Endodermal cell (in vitro differentiated cells): ENCODE data around the gene HAPSTR1. TPM values are rescaled to one million over a fixed set of nuclear protein-coding genes. Genes with fewer than 3 reads are reported as not detected.
A peak's percentile ranks its signal among the peaks of the same experiment; 100 is the strongest.

Source experiments
- DNase-seq: peaks from one replicate; pipeline ENCODE4 v3.0.0-alpha.2; 2017
- H3K27ac ChIP-seq: 2 replicates; pipeline ENCODE4 v1.5.1; 2013; ENCODE audit warnings: mild to moderate bottlenecking, low read depth, low read length, moderate library complexity
- H3K27me3 ChIP-seq: 2 replicates; pipeline ENCODE4 v1.6.1; 2013; ENCODE audit warnings: mild to moderate bottlenecking, low read length, moderate library complexity; ENCODE audit not compliant: insufficient read depth, control insufficient read depth, poor library complexity, severe bottlenecking
- H3K36me3 ChIP-seq: 2 replicates; pipeline ENCODE4 v1.7.0; 2013; ENCODE audit warnings: mild to moderate bottlenecking, low read length, moderate library complexity; ENCODE audit not compliant: control insufficient read depth, insufficient read depth
- H3K4me1 ChIP-seq: one replicate; pipeline ENCODE4 v1.7.0; 2013; ENCODE audit warnings: low read length; ENCODE audit not compliant: control insufficient read depth, insufficient read depth
- H3K4me3 ChIP-seq: 2 replicates; pipeline ENCODE4 v1.5.1; 2013; ENCODE audit warnings: mild to moderate bottlenecking, low read length, moderate library complexity
- H3K9ac ChIP-seq: 2 replicates; pipeline ENCODE4 v1.6.1; 2013; ENCODE audit warnings: mild to moderate bottlenecking, low read length, moderate library complexity; ENCODE audit not compliant: poor library complexity, severe bottlenecking; ENCODE audit errors: extremely low read depth
- H3K9me3 ChIP-seq: 2 replicates; pipeline ENCODE4 v1.6.1; 2013; ENCODE audit warnings: mild to moderate bottlenecking, low read length, moderate library complexity; ENCODE audit not compliant: control insufficient read depth
- H3K27ac Mint-ChIP-seq: 2 replicates; pipeline ENCODE4 v1.8.0; 2020; ENCODE audit warnings: mixed read lengths
- H3K27me3 Mint-ChIP-seq: 2 replicates; pipeline ENCODE4 v1.8.0; 2021; ENCODE audit warnings: mild to moderate bottlenecking, mixed read lengths; ENCODE audit not compliant: insufficient read depth
- H3K36me3 Mint-ChIP-seq: 2 replicates; pipeline ENCODE4 v1.8.0; 2020; ENCODE audit warnings: low read depth, mixed read lengths
- H3K4me1 Mint-ChIP-seq: 2 replicates; pipeline ENCODE4 v1.8.0; 2020; ENCODE audit warnings: mixed read lengths
- H3K4me3 Mint-ChIP-seq: 2 replicates; pipeline ENCODE4 v1.8.0; 2020; ENCODE audit warnings: mild to moderate bottlenecking, moderate library complexity, mixed read lengths
- H3K9me3 Mint-ChIP-seq: 2 replicates; pipeline ENCODE4 v1.8.0; 2020; ENCODE audit warnings: mild to moderate bottlenecking, mixed read lengths
- CTCF ChIP-seq: fragments of 200-600 bp; sonication (generic); conservative IDR thresholded peaks from 2 replicates; pipeline ENCODE4 v1.5.0; 2021; ENCODE audit warnings: antibody characterized with exemption, mild to moderate bottlenecking
- WGBS, 2 experiments: methylation state at CpG; one replicate each; pipeline versions ENCODE4 v1.1.5 to v1.1.7; 2013; ENCODE audit warnings: missing lambda C conversion rate in 2 of 2, mixed read lengths in 1 of 2; ENCODE audit not compliant: insufficient coverage in 1 of 2, insufficient read length in 1 of 2; 5-methylcytosine and 5-hydroxymethylcytosine counted together
- total RNA-seq, 2 donors: library from RNA; stranded (reverse); fragmentation: NEBNext Ultra II Directional in 1 of 2; extraction: Animal tissue kit (Norgen Biotek cat#: 25700) in 1 of 2; gene quantifications; 2 replicates in 1 of 2; 3 replicates in 1 of 2; pipeline ENCODE4 v1.2.1, GENCODE V29; 2021

Gene HAPSTR1
- total RNA-seq, 2 donors from 2014 or later: 60.9 to 68.5 TPM

DNA sequence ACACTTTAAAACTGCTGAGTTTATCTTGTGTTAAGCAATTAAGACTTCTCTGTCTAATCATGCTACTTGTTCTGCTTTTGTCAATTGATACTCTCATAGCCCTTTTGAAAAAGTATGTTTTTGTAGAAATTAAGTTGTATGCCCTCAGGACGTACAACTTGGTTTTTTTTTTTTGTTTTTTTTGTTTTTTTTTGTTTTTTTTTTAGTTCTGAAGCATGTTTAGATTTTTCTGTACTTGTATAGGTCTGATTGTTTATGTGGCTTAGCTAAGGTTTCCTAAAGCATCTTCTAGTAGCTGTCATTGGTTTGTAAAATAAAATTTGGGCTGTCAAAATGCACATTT, 21.4 kb downstream of the HAPSTR1 start:
- no peak overlapping the region for H3K27ac Mint-ChIP-seq
- H3K4me1 ChIP-seq: peaks cover 37% of the 10 kb centered on the region
- peaks cover 86% of the 10 kb centered on the region for H3K36me3 ChIP-seq
- no peak overlapping the region for H3K4me3 ChIP-seq
- H3K4me1 Mint-ChIP-seq: peaks cover 74% of the 10 kb centered on the region
- no peaks in the 10 kb centered on the region for H3K9me3 Mint-ChIP-seq
- H3K27me3 Mint-ChIP-seq: no peaks in the 10 kb centered on the region
- H3K27ac ChIP-seq: no peak overlapping the region
- H3K4me3 Mint-ChIP-seq: no peak overlapping the region
- DNase-seq: no peak
- TF ChIP-seq CTCF: no peak
- 91 to 100% methylated on average over 1 of the region's 1 CpG for WGBS, 2 experiments
- no peak overlapping the region for H3K9ac ChIP-seq
- H3K36me3 Mint-ChIP-seq: peaks cover 46% of the 10 kb centered on the region
- H3K9me3 ChIP-seq: no peaks in the 10 kb centered on the region
- H3K27me3 ChIP-seq: no peaks in the 10 kb centered on the region

DNA sequence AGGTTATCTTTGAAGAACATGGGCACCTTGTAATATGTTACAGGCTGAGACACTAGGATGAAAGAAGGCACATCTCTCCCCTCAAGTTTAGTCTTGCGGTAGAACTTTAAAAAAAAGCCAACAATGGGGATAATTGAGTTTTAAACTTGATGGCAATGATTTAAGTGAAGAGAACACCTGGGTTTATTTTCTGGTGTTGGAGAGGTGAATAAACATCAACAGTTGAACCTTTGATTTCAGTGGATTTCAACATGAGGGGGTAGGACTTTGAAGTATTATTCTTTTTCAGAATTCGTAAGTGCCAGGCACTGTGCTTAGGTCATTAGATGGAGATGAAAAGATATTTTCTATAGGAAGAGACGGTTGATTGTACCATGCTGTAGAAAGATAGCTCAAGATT, 22.3 kb downstream of the HAPSTR1 start:
- Histone ChIP-seq H3K27ac (no peak overlapping the region), H3K9me3 (no peaks in the 10 kb centered on the region), H3K27me3 (no peaks in the 10 kb centered on the region), H3K4me1 (peaks cover 33% of the 10 kb centered on the region), H3K9ac (no peak overlapping the region), H3K36me3 (peaks cover 89% of the 10 kb centered on the region), H3K4me3 (no peak overlapping the region)
- 94 to 100% methylated on average over 3 of the region's 3 CpGs for WGBS, 2 experiments
- Mint-ChIP-seq H3K27ac (peak overlapping the region; percentile 81), H3K9me3 (no peaks in the 10 kb centered on the region), H3K36me3 (peaks cover 50% of the 10 kb centered on the region), H3K27me3 (no peaks in the 10 kb centered on the region), H3K4me1 (peaks cover 72% of the 10 kb centered on the region), H3K4me3 (no peak overlapping the region)
- DNase-seq: no peak
- TF ChIP-seq CTCF: no peak

DNA sequence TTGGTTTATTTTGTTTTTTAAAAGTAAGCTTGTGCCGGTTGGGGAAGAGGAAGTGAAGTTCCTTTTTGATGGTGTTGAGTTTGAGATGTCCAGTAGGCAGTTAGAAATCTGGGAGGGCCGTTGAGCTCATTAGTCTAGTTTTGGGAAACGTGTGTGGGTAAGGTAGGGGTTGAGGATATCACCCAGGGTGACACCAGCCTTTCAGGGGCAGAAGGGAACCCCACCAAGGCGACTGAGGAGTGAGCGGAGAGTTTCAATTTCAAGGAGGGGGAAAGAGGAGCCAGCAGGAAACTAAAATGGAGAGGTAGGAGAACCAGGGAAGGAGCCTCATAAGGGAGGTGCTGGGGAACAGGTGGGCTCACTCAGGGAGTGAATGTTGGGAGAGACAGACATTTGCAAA, 22.7 kb downstream of the HAPSTR1 start:
- peaks cover 29% of the 10 kb centered on the region for H3K4me1 ChIP-seq
- H3K27ac ChIP-seq: no peak overlapping the region
- H3K27me3 ChIP-seq: no peaks in the 10 kb centered on the region
- H3K9me3 Mint-ChIP-seq: no peaks in the 10 kb centered on the region
- H3K9me3 ChIP-seq: no peaks in the 10 kb centered on the region
- peaks cover 68% of the 10 kb centered on the region for H3K4me1 Mint-ChIP-seq
- H3K27ac Mint-ChIP-seq: peak overlapping the region; percentile 81
- peaks cover 89% of the 10 kb centered on the region for H3K36me3 ChIP-seq
- peaks cover 50% of the 10 kb centered on the region for H3K36me3 Mint-ChIP-seq
- no peak overlapping the region for H3K4me3 ChIP-seq
- DNase-seq: no peak
- no peak overlapping the region for H3K9ac ChIP-seq
- no peaks in the 10 kb centered on the region for H3K27me3 Mint-ChIP-seq
- H3K4me3 Mint-ChIP-seq: no peak overlapping the region
- no peak for TF ChIP-seq CTCF
- 84 to 91% methylated on average over 3 to 5 of the region's 5 CpGs for WGBS, 2 experiments
